Endothelial cell of umbilical vein (primary cell): ENCODE data around the gene CXCL16. TPM values are rescaled to one million over a fixed set of nuclear protein-coding genes. Genes with fewer than 3 reads are reported as not detected.

Source experiments
- BruUV-seq: library from RNA; stranded (reverse); fragments of 400-500 nt; replicated peaks from 2 replicates; lab custom pipeline; 2021; lab: Mats Ljungman, UMichigan
- CTCF ChIA-PET: fragments of 300-600, 350-600 bp; sonication (Branson Sonifier 250); formaldehyde crosslinking; loops from one replicate; lab custom pipeline; 2021; ENCODE audit warnings: antibody characterized with exemption, inconsistent platforms; lab: Charles Lee
- POLR2A ChIA-PET: fragments of 300-600, 350-600 bp; sonication (Branson Sonifier 250); formaldehyde crosslinking; loops from one replicate; lab custom pipeline; 2021; ENCODE audit warnings: antibody characterized with exemption, inconsistent platforms; lab: Charles Lee
- DNase-seq: peaks from one replicate; pipeline ENCODE4 v3.0.0-alpha.2; 2011; ENCODE audit warnings: low read depth, low spot score
- FAIRE-seq: peaks from 2 replicates; lab custom pipeline; 2011; peaks lifted over from hg19 to GRCh38; lab: Jason Lieb, UNC
- H2AFZ ChIP-seq: 2 replicates; pipeline ENCODE4 v1.6.0; 2012; ENCODE audit warnings: low read depth, low read length, control low read depth, inconsistent platforms
- H3K27ac ChIP-seq: 2 replicates; pipeline ENCODE4 v1.5.1; 2011; ENCODE audit warnings: low read depth, mild to moderate bottlenecking, control low read depth, low read length, moderate library complexity; ENCODE audit not compliant: insufficient read depth
- H3K27me3 ChIP-seq, 2 experiments: 2 replicates each; pipeline versions ENCODE4 v1.6.0 to v1.6.1; 2011; ENCODE audit warnings: low read length in 2 of 2, mixed read lengths in 1 of 2; ENCODE audit not compliant: control insufficient read depth in 2 of 2, insufficient read depth in 2 of 2
- H3K36me3 ChIP-seq, 2 experiments: 2 replicates in 1 of 2; 3 replicates in 1 of 2; pipeline ENCODE4 v1.5.1; 2011; ENCODE audit warnings: low read length in 2 of 2, mild to moderate bottlenecking in 1 of 2, moderate library complexity in 1 of 2; ENCODE audit not compliant: control insufficient read depth in 2 of 2, insufficient read depth in 2 of 2; ENCODE audit errors: extremely low read depth in 1 of 2
- H3K4me1 ChIP-seq: 3 replicates; pipeline ENCODE4 v1.5.1; 2011; ENCODE audit warnings: mild to moderate bottlenecking, low read length; ENCODE audit not compliant: control insufficient read depth, insufficient read depth; ENCODE audit errors: extremely low read depth
- H3K4me2 ChIP-seq: 2 replicates; pipeline ENCODE4 v1.6.1; 2011; ENCODE audit warnings: low read length, control low read depth, mixed read lengths; ENCODE audit not compliant: insufficient read depth
- H3K4me3 ChIP-seq, 3 experiments: fragments of 200-600 bp in 1 of 3; sonication (generic), shearing (Covaris generic) in 1 of 3; replicated peaks in 1 of 3; 2 replicates each; pipeline ENCODE4 v1.5.1; 2011 to 2016; ENCODE audit warnings: control low read depth in 3 of 3, low read length in 3 of 3, mild to moderate bottlenecking in 2 of 3, inconsistent platforms in 1 of 3, low read depth in 1 of 3, moderate library complexity in 1 of 3; ENCODE audit not compliant: insufficient read depth in 1 of 3
- H3K79me2 ChIP-seq: 2 replicates; pipeline ENCODE4 v1.6.0; 2012; ENCODE audit warnings: low read length, inconsistent platforms; ENCODE audit not compliant: control insufficient read depth, insufficient read depth
- H3K9ac ChIP-seq: replicated peaks from 2 replicates; pipeline ENCODE3; 2011; ENCODE audit warnings: low read length, control low read depth; ENCODE audit not compliant: insufficient read depth; ENCODE audit errors: extremely low read depth
- H3K9me1 ChIP-seq: replicated peaks from 3 replicates; pipeline ENCODE4 v1.6.0; 2011; ENCODE audit warnings: mild to moderate bottlenecking, low read length; ENCODE audit not compliant: control insufficient read depth, insufficient read depth; ENCODE audit errors: extremely low read depth
- H3K9me3 ChIP-seq: replicated peaks from 2 replicates; pipeline ENCODE4 v1.5.1; 2012; ENCODE audit warnings: low read length, inconsistent platforms; ENCODE audit not compliant: control insufficient read depth, insufficient read depth
- H4K20me1 ChIP-seq: replicated peaks from 2 replicates; pipeline ENCODE3; 2011; ENCODE audit warnings: mild to moderate bottlenecking, low read length; ENCODE audit not compliant: control insufficient read depth, insufficient read depth; ENCODE audit errors: extremely low read depth
- CTCF ChIP-seq, 2 donors: IDR thresholded peaks; 1 replicate in 1 of 2; 2 replicates in 1 of 2; pipeline ENCODE4 v1.5.1; 2011; ENCODE audit warnings: low read length in 2 of 2, mild to moderate bottlenecking in 2 of 2, moderate library complexity in 2 of 2, control low read depth in 1 of 2, inconsistent platforms in 1 of 2, low read depth in 1 of 2; ENCODE audit not compliant: insufficient read depth in 1 of 2; ENCODE audit errors: extremely low read depth in 1 of 2
- EZH2 ChIP-seq: IDR thresholded peaks from 2 replicates; pipeline ENCODE4 v1.6.1; 2012; ENCODE audit warnings: borderline replicate concordance, low read depth, mild to moderate bottlenecking, moderate library complexity, low read length, inconsistent platforms; ENCODE audit not compliant: severe bottlenecking
- FOS ChIP-seq: IDR thresholded peaks from 2 replicates; pipeline ENCODE4 v1.6.1; 2011; ENCODE audit warnings: mild to moderate bottlenecking, low read length, moderate library complexity, borderline replicate concordance; ENCODE audit not compliant: insufficient read depth
- GATA2 ChIP-seq: IDR thresholded peaks from 2 replicates; pipeline ENCODE4 v1.7.0; 2011; ENCODE audit warnings: low read depth, mild to moderate bottlenecking, moderate library complexity, mixed read lengths, low read length; ENCODE audit not compliant: insufficient read length, insufficient read depth
- JUN ChIP-seq: IDR thresholded peaks from 2 replicates; pipeline ENCODE4 v1.6.1; 2011; ENCODE audit warnings: borderline replicate concordance, low read depth; ENCODE audit not compliant: insufficient read length, insufficient read depth
- MAX ChIP-seq: IDR thresholded peaks from 2 replicates; pipeline ENCODE4 v1.6.1; 2011; ENCODE audit not compliant: insufficient read depth, insufficient read length
- MYC ChIP-seq: IDR thresholded peaks from one replicate; pipeline ENCODE4 v1.6.1; 2011; ENCODE audit warnings: mild to moderate bottlenecking, low read depth, low read length
- POLR2A ChIP-seq: IDR thresholded peaks from 2 replicates; pipeline ENCODE4 v1.6.1; 2012; ENCODE audit warnings: low read depth, mild to moderate bottlenecking, control low read depth, low read length
- POLR2AphosphoS5 ChIP-seq: IDR thresholded peaks from 2 replicates; pipeline ENCODE4 v1.6.1; 2012; ENCODE audit warnings: low read depth, mild to moderate bottlenecking, control low read depth, low read length, moderate library complexity; ENCODE audit not compliant: insufficient read depth
- dilution Hi-C: fragments of 300-500 bp; cut with MboI; formaldehyde crosslinking; loops from one replicate; pipeline ENCODE4 v1.15.0; 2019; ENCODE audit warnings: low sequenced_read_pairs; ENCODE audit not compliant: extremely low pct_ligation_motif_present
- intact Hi-C: fragments of 100-400 bp; cut with micrococcal nuclease; formaldehyde crosslinking; loops from one replicate; pipeline ENCODE4 v1.10.0; 2022
- polyA plus RNA-seq, 4 experiments: library from polyadenylated mRNA; depleted of rRNA in 3 of 4; stranded (reverse) in 3 of 4; unstranded in 1 of 4; fragments of >200 nt; gene quantifications; 2 replicates each; pipeline versions ENCODE4 v1.2.1 to v1.2.3, GENCODE V29; 2011 to 2012; ENCODE audit warnings: missing spikeins in 1 of 4
- total RNA-seq: library from RNA; stranded (reverse); gene quantifications from 2 replicates; pipeline ENCODE4 v1.2.3, GENCODE V29; 2021

The CXCL16 gene
- total and polyA plus RNA-seq, 2 donors (not counting 3 experiments of a cell fraction or from before 2014, with no cell fraction given): 4.8 to 6.1 TPM

GRCh38 chr17:4777969-4778760, 38.4 kb upstream of the CXCL16 start:
- no peak for FAIRE-seq
- Histone ChIP-seq H3K79me2 (no peaks in the 10 kb centered on the region), H3K27ac (no peak overlapping the region), H3K36me3 (no peaks in the 10 kb centered on the region), H4K20me1 (no peaks in the 10 kb centered on the region), H3K4me2 (no peak overlapping the region), H3K9me3 (no peaks in the 10 kb centered on the region), H3K9me1 (no peaks in the 10 kb centered on the region), H3K4me1 (no peaks in the 10 kb centered on the region), H3K4me3 (no peak overlapping the region), H2AFZ (no peak overlapping the region), H3K27me3 (peaks cover 7 to 11% of the 10 kb centered on the region in 2 experiments), H3K9ac (no peak overlapping the region)
- CTCF ChIA-PET: interaction anchor here (1.2 to 2.6 kb wide), 4 partner anchors 7 to 125 kb away, joined by 4 to 13 read pairs (median 6); partner anchors contain the start of genes CHRNE and TM4SF5
- BruUV-seq: no TSS peak
- DNase-seq: no peak
- TF ChIP-seq CTCF (IDR thresholded peaks at IDR 0.05; ENCODE audit: extremely low read depth in 1 of 2, insufficient read depth in 1 of 2, low read depth in 1 of 2, low read length in 2 of 2) (no peak), MYC (no peak), FOS (no peak), GATA2 (no peak), POLR2A (no peak), POLR2AphosphoS5 (no peak), MAX (no peak), JUN (no peak), EZH2 (no peak)
- intact Hi-C loops (no loop called here), dilution Hi-C loops (no loop called here)
- POLR2A ChIA-PET: no interaction called here
